Activated CD8-positive, alpha-beta memory T cell treated with anti-CD3 and anti-CD28 coated beads for 1 hour (primary cell): ENCODE results near the gene RPL13A.

ENCODE experiments used
- DNase-seq, 2 donors: peaks; one replicate each; pipeline ENCODE4 v3.0.0-alpha.2; 2020; ENCODE audit warnings: low read depth in 1 of 2; ENCODE audit errors: extremely low read depth in 1 of 2

RPL13A gene

DNA sequence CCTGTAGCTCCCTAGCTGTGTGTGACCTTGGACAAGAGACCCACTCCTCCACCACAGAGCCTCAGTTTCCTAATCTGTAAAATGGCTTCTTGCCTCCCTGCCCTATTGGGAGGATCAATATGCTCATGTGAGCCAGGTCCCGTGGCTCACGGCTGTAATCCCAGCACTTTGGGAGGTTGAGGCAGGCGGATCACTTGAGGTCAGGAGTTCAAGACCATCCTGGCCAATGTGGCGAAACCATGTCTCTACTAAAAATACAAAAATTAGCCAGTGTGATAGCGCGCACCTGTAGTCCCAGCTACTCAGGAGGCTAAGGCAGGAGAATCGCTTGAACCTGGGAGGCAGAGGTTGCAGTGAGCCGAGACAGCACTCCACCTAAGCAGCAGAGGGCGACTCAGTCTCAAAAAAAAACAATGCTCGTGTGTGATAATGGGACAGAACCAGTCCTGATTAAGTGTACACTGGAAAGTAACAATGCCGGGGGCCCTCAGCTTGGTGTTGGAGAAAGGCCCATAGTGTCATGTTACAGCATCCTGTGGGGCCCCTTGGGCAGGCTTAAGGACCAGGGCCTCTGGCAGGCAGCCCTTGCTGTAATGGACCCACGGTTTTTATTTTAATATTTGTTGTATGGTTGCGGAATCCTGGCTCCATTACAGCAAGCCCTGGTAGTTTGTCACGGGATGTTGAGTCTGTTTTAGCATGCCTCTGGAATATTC, 15.6 kb downstream of the RPL13A start:
- no peak for DNase-seq

DNA sequence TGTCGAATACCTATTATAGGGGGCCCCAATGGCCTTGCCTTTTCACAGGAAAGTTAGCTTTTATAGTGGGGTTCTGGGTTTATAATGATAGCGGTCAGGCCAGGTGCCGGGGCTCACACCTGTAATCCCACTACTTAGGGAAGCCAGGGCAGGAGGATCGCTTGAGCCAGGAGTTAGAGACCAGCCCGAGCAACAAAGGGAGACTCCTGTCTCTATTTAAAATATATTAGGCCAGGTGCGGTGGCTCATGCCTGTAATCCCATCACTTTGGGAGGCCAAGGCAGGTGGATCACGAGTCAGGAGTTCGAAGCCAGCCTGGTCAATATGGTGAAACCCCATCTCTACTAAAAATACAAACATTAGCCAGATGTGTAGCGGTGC, 16.2 kb downstream of the RPL13A start:
- DNase-seq: no peak

DNA sequence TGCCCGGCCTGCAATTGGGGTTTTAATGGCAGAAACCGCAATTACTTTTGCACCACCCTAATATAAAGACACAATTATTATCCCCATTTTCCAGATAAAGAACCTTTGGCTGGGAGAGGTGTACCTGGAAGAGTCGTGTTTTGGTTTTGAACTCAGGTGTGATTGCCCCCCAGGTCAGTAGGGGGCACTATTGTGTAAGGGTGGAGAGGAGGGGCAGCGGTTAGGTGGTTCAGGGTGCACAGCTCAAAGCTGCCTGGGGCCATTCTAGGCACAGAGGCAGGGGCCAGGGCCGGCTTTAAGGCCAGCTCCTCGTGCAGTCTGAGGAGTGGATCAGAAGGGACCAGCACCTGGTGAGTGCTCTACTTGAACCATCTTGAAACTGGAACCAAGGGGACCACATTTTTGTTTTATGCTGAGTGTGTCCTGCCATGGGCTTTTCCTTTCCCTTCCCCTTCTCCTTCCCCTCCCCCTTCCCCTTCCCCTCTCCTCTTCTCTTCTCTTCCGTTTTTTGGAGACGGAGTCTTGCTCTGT, 19.2 kb downstream of the RPL13A start:
- DNase-seq: peak in 1 of 2 donors; percentile 64

DNA sequence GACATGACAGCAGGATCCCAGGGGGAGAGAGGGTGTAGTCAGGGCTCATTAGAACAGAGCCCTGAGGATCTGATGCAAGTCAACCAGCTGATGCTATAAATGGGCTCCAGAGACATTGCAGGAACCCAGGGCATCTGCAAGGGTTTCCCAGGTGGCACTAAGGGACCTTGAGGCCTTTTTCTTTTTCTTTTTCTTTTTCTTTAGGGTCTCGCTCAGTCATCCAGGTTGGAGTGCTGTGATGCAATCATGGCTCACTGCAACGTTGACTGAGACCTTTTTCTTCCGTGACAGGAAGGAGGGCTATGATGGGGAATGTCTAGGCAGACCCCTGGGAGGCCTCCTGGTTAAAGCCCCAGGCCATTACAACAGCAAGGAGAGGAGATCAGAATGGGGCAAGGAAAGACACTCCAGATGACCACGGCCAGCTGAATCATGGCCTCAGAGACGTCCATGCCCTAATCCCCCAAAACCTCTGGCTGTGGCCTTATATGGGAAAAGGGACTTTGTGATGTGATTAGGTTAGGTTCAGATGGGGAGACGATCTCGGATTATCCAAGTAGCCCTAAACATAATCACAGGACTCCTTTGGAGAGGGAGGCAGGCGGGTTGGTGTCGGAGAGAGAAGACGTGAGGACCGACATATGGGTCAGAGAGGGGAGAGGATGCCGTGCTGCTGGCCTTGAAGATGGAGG, 20.5 kb downstream of the RPL13A start:
- no peak for DNase-seq

DNA sequence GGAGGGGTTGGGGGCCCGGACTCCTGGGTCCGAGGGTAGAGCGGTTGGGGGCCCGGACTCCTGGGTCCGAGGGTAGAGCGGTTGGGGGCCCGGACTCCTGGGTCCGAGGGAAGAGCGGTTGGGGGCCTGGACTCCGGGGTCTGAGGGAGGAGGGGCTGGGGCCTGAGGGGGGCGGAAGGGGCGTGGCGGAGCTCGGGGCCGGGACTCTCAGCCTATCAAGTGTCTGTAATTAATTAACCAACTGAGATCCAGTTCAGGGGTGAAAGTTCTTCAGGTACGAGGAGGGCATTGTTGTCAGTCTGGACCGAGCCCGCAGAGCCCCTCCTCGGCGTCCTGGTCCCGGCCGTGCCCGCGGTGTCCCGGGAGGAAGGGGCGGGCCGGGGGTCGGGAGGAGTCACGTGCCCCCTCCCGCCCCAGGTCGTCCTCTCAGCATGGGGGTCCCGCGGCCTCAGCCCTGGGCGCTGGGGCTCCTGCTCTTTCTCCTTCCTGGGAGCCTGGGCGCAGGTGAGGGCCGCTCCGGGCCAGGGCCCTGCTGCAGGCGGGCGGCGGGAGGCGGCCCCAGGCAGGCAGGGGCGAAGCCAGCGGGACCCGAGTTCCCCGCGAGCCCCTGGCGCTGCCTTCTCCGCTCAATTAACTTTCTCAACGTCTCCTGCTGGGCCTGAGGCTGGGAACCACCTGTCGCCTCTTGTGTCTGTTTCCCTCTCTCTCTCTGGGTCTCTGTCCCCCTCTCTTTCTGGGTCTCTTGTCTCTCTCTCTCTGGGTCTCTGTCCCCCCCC, 25.8 kb downstream of the RPL13A start:
- no peak for DNase-seq

DNA sequence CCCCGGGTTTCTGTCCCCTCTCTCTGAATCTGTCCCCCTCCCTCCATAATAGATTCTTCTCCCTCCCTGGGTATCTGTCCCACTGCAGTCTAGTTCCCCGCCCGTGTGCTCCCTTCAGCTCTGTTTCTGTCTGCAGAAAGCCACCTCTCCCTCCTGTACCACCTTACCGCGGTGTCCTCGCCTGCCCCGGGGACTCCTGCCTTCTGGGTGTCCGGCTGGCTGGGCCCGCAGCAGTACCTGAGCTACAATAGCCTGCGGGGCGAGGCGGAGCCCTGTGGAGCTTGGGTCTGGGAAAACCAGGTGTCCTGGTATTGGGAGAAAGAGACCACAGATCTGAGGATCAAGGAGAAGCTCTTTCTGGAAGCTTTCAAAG, 26.3 kb downstream of the RPL13A start:
- no peak for DNase-seq

DNA sequence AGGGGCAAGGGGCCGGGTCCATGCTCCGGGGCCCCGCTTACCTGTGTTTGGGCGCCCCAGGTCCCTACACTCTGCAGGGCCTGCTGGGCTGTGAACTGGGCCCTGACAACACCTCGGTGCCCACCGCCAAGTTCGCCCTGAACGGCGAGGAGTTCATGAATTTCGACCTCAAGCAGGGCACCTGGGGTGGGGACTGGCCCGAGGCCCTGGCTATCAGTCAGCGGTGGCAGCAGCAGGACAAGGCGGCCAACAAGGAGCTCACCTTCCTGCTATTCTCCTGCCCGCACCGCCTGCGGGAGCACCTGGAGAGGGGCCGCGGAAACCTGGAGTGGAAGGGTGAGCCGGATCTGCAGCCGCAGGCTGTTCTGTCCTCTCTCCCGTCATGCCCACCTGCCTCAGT, 26.7 kb downstream of the RPL13A start:
- DNase-seq: no peak

DNA sequence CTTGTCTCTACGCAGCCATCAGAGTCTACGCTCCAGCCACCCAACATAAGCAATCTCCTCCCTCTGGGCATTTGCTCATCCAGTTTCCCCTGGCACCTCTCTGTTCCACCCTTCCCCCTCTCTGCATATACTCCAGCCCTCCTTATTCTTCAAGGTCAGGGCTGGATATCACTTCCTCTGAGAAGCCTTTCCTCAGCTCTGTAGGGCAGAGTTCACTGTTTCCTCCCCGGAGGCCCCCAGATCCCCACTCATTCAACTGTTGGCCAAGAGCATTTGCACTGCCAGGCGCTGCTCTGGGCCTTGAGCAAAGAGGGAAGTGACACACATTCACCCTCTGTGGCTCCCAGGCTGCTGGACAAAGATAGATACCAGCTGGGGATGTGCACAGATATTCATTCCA, 28.4 kb downstream of the RPL13A start:
- no peak for DNase-seq

DNA sequence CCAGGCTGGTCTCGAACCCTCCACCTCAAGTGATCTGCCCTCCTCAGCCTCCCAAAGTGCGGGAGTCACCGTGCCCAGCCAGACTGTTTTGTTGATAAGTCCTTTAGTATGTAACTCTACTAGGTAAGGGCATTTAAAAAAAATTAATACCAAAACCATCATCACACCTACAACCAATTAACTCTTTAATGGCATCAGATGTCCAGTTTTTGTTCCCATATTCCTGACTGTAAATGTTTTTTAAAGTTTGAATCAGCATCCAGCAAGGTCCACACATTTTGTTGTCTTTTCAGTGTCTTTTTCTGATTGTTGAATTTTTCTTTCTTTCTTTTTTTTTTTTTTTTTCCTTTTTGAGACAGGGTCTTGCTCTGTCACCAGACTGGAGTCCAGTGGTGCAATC, 30.6 kb downstream of the RPL13A start:
- DNase-seq: no peak

DNA sequence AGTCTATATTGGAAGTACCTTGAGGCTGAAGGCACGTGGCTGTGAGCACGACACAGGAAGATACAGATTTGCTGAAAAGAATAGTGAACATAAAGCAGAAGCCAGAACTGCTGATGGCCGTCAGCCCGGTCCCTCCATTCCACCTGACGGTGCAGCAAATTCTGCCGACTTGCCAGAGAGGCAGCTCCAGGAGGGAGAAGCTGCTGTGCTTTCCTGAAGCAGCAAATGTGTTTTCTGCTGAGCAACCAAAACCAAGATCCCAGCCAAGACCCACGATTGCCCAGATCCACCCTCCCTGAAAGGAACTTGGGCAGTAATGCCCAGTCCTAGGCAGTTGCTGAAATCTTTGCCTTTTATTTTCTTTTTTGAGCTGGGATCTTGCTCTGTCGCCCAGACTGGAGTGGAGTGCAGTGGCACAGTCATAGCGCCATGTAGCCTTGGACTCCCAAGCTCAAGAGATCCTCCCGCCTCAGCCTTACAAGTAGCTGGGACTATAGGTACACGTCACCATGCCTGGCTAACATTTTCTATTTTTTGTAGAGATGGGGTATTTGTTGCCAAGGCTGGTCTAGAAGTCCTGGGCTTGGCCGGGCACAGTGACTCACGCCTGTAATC, 33.4 kb downstream of the RPL13A start:
- no peak for DNase-seq

DNA sequence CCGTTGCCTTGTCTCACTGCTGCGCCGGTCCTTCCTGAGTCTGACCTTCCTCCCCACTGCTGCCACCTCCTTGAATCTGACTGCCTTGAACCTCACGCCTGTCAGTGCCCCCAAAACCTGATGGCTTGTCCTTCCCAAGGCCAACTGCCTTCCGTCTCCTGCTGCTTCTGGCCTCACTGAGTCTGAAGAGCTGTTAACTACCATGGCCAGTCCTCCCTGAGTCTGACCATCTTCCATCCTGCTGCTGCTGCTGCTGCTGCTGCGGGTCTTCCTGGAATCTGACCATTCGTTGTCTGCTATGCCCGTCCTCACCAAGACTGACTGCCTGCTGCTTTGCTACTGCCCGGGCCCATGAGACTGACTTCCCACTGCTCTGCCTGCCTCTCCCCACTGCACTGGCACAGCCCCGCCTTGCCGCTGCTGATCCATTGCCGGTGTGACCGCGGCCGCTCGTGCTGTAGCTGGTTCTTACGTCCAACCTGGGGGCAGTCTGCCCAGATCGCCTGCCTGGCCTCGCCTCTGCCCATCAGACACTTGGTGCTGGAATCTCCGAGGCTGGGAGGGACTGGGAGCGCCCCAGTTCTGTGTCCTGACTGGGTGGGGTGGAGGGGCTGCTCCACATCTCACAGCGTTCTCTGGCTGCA, 37.5 kb downstream of the RPL13A start:
- DNase-seq: no peak

DNA sequence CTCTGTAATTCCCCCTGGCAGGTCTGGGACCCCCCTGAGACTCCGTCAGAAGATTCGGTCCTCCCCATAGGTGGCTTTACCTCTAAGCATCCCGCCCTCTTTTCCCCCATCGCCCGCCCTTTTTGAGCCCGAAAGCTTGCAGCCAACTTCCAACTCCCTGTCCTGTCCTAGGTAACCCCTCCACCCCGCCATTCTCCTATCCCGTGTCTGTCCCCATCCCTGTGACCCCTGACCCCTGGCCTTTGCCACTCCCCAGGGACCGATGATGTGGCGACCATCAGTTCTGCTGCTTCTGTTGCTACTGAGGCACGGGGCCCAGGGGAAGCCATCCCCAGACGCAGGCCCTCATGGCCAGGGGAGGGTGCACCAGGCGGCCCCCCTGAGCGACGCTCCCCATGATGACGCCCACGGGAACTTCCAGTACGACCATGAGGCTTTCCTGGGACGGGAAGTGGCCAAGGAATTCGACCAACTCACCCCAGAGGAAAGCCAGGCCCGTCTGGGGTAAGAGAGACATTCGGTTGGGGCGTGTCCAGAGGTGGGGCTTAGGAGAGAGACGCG, 40.9 kb downstream of the RPL13A start:
- DNase-seq: no peak

DNA sequence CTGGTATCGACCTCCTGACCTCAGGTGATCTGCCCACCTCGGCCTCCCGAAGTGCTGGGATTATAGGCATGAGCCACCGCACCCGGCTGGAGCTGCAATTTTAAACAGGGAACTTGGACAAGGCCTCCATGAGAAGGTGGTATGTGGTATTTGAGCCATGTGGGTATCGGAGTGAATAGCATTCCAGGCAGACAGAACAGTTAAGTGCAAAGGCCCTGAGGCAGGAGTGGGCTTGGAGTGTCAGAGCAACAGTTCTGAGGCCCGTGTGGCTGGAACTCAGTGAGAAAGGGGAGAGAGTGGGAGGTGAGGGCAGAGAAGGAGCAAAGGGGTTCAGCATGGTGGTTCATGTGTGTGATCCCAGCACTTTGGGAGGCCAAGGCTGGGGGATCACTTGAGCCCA, 43.3 kb downstream of the RPL13A start:
- no peak for DNase-seq

DNA sequence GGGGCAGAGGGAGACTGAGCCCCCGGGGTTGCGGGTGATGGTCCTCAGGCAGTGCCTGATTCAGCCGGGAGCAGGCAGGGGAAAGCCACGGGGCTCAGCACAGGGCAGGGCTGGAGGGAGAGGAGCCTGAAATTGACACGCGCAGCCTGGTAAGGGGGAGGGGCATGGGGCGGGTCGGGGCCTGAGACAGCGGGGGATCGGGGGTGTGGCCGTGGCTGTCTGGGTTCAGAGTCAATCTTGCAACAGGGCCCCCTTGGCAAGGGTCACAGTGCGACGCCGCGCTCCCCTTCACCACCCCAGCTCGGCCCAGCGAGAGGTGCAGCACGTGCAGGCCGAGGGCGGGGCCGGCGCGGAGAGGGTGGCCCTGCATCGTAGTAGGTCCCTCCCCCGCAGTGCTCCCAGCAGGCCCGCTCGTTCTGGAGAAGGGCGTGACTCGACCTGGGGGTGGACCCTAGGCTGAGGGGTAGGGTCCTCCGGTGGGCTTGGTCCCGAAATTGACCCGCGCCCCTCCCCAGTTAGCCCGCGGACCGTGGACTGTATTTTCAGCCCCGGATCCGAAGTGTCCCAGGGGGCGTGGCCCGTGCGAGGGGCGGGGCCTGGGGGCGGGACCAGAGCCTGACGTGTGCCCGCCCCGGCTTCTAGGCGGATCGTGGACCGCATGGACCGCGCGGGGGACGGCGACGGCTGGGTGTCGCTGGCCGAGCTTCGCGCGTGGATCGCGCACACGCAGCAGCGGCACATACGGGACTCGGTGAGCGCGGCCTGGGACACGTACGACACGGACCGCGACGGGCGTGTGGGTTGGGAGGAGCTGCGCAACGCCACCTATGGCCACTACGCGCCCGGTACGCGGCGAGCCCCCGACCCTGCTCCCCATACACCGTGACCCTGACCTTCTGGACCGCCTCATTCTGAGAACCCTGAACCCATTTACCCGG, 46.4 kb downstream of the RPL13A start:
- peak in 1 of 2 donors; percentile 79 for DNase-seq

DNA sequence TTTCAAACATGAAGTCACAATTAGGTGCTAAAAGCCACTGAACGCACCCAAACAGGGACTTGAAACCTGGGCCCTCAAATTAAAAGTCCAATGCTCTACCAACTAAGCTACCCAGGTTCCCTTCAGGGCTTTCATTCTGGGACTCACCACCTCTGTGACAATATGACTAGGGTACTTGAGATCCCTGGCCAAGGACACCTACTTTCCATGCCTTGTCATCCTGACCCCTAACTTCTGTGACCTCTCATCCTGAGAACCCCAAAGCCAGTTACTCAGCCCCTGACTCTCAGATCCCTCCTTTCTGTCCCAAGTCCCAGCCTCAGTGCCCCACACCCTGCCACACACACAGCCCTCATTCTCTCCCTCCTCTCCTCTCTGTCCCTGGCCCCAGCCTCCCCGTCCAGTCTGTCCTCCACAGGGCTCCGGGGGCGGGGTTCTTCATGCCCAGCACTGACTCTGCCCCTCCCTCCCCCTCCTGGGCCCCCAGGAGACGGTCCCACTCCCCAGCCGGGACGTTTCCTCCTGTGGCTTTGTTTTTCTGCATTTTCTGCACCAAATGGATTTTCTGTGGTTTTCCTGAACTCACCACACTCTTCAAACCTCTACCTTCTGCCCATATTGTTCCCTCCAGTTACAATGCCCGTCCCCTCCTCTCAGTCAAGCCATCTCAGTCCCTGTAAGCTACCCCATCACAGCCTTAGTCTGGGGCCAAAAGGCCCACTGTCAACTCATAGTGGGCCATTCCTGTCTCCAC, 47.4 kb downstream of the RPL13A start:
- DNase-seq: no peak

DNA sequence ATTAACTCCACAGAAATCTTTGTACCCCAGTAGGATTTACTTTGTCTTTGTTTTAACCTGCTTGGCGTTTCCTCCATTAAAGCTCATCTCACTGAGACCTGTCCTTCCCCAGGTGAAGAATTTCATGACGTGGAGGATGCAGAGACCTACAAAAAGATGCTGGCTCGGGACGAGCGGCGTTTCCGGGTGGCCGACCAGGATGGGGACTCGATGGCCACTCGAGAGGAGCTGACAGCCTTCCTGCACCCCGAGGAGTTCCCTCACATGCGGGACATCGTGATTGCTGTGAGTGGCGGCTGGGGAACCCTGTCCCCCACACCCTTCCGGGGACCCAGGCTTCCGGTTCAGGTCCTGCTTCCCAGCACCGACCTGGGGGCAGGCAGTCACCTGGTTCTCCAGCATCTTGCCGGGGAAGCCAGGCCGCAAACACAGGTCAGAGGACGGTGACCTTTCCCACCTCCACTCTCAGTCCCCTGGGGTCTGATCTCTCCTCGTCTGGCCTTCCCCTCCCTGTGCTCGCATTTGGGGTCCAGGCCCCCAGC, 49.6 kb downstream of the RPL13A start:
- DNase-seq: no peak

DNA sequence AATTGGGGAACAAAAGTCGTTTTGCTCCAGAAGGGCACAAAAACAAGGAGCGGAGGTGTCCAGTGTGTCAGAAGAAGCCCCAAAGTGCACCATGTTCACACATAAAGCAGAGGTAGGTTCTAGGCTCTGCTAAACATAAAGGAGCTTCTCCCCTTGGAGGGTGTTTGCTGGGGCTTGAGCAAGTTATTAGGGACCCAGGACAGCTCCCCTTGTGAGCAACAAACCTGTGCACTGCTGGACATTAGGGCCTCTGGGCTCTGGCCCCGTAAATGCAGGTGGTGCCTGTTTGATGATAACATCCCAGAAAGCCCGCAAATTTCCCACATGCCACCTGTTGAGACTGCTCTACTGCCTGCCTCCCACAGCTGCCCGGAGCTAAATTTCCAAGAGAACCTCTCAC, 51.2 kb downstream of the RPL13A start:
- DNase-seq: no peak

DNA sequence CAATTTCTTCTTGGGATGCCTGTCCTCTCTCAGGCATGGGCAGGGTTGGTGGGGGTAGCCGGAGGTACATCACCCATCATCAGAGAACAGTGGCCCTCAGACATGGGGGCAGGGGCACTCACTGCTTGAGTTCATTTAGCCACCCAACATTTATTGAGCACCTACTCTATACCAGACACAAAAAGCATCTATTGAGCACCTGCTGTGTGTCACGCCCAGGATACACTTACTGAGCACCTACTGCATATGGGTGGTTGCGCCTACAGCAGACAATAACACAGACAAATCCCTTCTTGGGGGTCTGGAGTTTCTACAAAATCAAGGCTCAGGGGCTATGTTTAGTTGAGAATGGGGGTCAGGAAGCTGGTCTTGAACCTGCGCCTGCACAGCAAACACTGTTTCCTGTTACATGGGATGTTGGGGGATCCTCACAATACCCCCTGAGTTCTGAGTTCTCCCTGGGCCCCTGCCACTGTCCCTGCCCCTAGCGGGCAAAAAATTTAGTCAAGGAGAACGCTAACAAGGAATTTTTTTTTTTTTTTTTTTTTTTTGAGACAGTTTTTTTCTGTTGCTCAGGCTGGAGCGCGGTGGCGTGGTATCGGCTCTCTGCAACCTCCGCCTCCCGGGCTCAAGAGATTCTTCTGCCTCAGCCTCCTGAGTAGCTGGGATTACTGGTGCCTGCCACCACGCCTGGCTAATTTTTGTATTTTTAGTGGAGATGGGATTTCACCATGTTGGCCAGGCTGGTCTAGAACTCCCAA, 52.0 kb downstream of the RPL13A start:
- DNase-seq: no peak
